GM12872 (cell line): Measurements from ENCODE around the gene MAGEA11.

ENCODE experiments used
- CTCF ChIP-seq: IDR thresholded peaks from 3 replicates; pipeline ENCODE4 v1.5.1; 2011; ENCODE audit warnings: low read depth, mild to moderate bottlenecking, low read length, moderate library complexity; ENCODE audit not compliant: insufficient read depth

MAGEA11 gene

GRCh38 chrX:149691794-149692193 is 20.1 kb upstream of the MAGEA11 start:
- TF ChIP-seq CTCF = no peak

GRCh38 chrX:149699761-149700160 is 12.1 kb upstream of the MAGEA11 start:
- TF ChIP-seq CTCF = no peak

- TF ChIP-seq CTCF = no peak
Measured at GRCh38 chrX:149704664-149705063, 7.2 kb upstream of the MAGEA11 start.

GRCh38 chrX:149707147-149707901 is 4.5 kb upstream of the MAGEA11 start:
- TF ChIP-seq CTCF = no peak

GRCh38 chrX:149712831-149713230 is 971 bp downstream of the MAGEA11 start:
- TF ChIP-seq CTCF = no peak

GRCh38 chrX:149713279-149714050 is 1.6 kb downstream of the MAGEA11 start:
- TF ChIP-seq CTCF = no peak

GRCh38 chrX:149715468-149715867 is 3.6 kb downstream of the MAGEA11 start:
- TF ChIP-seq CTCF = no peak
